ENCODE data around the gene CNDP2. TPM values are rescaled to one million over a fixed set of nuclear protein-coding genes. Genes with fewer than 3 reads are reported as not detected.
A peak's percentile ranks its signal among the peaks of the same experiment; 100 is the strongest.

Gene CNDP2
- 58.7 TPM for total RNA-seq (ENCODE audit: insufficient read depth, low replicate concordance)

DNA sequence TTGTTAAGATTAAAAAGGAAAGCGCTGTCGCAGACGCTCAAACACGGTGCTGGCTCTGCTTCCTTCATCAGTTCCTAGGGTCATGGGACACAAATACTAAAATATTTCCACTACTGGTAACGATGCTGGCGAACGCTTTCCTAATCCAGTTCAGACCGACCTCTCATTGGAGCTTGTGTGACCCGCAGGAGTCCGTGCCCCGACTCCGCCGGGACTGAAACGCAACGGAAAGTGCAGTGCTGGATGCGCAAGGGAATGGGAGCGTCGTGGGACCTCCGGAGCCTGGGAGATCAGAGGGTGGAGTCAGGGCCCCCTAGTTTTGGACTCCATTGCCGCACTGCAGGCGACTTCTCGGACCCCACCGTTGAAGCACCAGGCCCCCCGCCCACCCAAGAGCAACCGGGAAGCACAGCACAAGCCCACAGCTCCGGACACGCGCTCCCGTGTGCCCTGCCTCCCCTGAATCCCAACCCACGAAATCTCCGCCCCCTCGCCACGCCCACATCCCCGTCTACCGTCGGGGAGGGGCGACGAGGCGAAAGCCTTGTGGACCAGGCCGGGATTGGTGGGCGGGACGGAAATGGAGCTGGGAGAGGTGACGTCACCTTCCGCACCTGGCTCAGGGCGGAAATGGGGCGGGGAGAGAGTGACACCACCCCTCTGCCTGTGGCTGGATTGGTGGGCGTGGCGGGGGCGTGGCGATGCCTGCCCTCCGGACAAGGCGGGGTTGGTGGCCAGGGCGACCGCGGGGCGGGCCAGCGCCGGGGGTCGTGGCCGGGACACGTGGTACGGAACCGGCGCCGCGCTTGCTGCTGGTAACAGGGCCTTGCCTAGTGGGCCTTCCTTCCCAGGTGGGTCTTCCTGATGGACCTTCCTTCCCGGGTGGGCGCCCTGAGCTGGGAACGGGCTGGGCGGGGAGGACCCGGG is at the start of gene CNDP2:
Gene CNDP2 (plus strand): TSS at position 783 of the 927 bp plus-strand sequence. CDS start 3,611 bp downstream, outside the sequence.
- peak; percentile 100 for DNase-seq (ENCODE audit: low spot score)

DNA sequence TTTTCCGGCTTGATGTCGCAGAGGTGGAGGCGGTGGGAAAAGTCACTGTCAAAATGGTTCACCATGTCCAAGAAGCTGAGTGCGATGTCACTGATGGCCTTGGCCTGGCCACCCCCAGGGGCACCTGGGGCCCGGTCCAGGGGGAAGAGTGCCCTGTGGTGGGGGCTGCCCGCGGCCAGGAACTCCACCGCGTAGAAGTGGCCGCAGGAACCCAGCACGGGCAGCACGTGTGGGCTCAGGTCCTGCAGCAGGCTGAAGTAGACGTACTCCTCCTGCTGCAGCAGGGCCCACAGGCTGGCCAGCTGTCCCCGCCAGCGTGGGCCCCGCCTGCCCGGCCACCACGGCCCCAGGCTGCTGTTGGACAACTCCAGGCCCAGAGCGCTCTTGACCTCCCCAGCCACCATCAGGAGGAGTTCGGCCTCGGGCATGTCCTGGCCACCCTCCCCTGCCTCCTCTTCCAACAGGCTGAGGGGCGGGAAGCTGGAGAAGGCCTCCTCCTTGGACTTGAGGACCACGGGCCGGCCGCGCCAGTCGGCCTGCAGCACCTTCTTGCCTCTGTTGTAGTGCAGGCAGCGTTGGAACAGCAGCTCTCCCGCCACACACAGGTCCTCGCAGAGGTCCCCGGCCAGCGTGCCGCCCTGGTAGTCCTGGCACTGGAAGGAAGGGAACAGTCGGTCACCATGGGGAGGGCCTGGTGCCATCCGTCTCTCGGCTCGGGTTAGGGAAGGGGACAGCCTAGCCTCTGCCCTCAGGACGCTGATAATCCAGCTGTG is 49.3 kb upstream of the CNDP2 start:
- no peak for DNase-seq (ENCODE audit: low spot score)

DNA sequence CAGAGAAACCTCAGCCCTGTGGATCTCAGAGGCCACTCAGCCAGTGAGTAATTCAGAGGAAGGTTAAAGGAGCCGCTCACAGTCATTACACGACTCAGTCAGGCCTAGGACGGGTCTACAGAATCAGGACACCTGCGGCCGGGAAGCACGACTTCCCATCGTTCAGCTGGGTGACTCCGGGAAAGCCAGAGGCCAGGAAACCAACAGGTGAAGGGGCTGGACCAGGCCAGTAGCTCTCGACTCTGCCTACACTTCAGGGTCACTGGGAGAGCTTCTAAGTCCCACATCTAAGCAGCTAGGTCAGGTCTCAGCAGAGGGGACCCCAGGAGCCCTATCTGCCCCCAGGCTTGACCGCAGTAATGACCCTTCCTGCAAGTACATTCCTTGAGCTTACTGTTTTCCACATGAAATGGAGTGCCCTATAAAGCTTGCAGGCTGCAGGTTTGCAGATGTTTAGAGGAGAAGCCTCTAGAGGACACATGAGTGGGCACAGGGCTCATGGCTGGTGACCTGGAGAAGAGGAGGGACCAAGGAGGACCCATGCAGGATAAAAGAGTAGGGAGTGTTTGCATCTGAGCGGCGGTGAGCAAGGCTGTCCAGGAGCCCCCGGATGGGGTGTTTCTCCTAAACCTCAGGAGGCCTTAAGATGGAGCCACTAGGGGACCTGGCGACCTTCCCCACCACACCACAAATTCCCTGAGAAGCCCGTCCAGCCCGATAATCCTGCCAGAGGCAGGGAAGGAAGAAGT is 48.6 kb upstream of the CNDP2 start:
- no peak for DNase-seq (ENCODE audit: low spot score)

DNA sequence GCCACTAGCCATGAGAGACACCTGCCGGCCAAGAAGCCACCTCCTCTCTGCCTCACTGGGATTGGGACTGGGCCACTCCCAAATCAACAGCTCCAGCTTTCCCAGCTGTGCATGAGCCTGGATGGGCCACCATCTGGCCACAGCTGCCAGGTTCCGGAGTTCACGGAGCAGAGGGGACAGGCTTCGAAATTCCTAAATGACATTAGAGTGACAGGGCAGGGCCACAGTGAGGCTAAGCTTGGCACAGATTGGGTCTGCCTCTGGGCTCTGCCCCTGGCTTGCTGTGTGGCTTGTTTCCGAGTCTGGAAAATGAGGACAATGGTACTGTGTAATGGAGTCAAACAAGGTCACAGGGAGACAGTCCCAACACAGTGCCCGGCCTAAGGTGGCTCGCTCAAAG is 45.5 kb upstream of the CNDP2 start:
- DNase-seq (ENCODE audit: low spot score) = no peak

DNA sequence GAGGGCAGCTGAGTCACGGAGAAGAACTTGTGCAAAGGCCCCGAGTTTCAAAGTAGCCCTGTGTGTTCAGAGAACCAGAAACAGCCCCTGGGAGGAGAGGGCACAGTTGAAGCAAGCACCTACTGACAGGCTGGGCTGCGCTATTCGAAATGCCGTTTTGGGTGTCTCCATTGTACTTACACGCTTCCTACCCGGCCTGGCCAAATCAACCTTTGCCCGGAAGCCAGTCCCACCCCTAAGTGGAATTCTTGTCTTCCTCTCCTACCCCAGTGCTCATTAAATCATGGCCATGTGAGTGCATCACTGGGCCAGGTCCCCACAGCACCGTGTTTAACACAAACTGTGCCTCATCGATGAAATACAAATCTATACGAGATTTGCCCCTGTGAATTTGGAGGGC is 45.0 kb upstream of the CNDP2 start:
- DNase-seq (ENCODE audit: low spot score) = no peak

DNA sequence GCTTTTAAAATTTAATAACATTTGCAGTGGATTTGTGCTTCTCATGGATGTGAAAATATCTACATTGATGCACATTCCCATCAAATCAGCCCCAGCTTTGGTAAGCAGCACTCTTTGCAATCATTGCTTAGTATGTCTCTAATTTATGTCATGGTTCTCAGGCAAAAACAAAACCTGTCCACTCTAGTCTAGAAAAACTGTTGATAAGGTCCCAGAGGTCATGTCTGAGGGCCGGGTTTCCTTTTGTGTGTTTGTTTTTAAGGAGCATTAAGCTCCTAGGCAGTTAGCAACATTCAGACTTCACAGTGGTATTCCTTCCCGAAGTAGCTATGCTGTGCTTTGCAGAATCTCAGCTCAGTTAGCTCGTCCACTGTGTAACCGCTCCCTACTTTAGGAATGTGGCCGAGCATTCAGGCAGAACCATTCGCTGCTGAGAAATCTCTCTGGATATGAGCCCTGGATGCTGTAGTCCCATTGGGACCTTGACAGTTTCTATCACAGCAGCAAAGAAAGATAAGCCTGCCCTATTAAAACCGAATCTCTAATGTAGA is 43.1 kb upstream of the CNDP2 start:
- DNase-seq (ENCODE audit: low spot score) = peak; percentile 88

DNA sequence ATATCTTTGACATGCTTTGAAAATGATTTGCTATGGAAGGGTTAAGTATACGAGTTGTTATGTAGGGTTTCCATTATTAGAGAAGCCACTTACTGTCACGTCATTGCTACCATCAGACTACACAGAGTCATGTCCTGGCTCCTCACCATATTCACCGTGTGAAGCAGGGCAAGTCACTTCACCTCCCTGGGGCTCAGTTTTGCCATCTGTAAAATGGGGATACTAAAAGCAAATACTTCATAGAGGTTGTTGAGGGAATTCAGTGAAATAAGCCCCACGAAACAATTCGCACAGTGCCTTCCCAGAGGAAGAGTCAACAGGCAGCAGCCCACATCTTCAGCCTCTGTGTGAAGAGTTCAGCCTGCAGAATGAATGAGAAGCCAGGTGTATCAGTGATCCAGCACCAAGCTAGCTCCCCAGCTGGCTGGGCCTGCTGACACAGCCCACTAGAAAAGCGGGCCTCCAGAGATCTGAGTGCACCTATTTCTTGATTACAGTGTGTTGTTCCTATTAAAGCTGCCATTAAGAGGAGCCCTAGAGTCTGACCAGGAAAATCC is 42.4 kb upstream of the CNDP2 start:
- DNase-seq (ENCODE audit: low spot score) = no peak

DNA sequence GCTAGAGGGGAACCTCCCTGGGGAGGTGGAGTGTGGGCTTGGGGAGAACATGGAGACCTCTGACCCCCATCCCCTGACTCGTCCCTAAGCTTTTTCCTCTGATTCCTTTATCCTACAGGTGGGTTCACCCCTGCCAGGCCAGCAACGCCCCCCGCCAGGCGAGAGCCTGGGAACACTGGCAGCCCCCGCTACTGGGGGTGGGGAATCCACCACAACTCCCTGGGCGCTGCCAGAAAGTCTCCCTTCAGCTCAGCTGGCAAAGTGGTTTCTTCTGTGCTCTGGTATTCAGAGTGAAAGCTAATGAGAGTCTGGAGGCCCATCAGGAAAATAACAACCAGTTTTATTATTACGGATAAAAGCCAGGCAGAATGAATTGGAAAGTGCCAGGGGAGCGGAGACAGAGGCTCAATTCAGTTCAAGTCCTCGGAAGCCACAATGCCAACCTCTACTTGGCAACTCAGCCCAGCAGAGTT is 41.8 kb upstream of the CNDP2 start:
- no peak for DNase-seq (ENCODE audit: low spot score)

DNA sequence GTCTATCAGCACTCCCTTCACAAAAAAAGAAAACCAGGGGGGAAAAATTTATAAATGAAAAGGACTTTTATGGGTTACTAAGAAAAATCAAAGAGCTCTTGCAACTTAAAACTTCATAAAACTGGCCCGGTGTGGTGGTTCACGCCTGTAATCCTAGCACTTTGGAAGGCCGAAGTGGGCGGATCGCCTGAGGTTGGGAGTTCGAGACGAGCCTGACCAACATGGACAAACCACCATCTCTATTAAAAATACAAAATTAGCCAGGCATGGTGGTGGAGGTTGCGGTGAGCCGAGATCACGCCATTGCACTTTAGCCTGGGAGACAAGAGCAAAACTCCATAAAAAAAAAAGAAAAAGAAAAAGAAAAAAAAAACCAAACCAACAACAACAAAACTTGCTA is 40.8 kb upstream of the CNDP2 start:
- no peak for DNase-seq (ENCODE audit: low spot score)

DNA sequence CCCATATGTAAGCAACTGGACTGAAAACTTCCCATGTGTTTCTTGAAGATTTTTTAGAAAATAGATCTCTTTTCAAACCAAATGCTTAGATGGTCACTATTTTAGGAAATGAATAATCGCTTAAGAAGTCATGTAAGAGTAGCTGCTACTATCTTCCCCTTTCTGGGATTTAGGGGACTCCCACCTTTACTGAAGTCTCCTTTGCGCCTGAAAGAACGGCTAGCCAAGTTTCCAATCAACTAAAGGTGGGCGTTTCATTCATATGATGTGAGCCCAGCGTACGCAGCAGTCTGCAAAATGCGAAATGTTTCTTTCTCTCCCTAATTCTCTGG is 40.2 kb upstream of the CNDP2 start:
- DNase-seq (ENCODE audit: low spot score) = no peak

DNA sequence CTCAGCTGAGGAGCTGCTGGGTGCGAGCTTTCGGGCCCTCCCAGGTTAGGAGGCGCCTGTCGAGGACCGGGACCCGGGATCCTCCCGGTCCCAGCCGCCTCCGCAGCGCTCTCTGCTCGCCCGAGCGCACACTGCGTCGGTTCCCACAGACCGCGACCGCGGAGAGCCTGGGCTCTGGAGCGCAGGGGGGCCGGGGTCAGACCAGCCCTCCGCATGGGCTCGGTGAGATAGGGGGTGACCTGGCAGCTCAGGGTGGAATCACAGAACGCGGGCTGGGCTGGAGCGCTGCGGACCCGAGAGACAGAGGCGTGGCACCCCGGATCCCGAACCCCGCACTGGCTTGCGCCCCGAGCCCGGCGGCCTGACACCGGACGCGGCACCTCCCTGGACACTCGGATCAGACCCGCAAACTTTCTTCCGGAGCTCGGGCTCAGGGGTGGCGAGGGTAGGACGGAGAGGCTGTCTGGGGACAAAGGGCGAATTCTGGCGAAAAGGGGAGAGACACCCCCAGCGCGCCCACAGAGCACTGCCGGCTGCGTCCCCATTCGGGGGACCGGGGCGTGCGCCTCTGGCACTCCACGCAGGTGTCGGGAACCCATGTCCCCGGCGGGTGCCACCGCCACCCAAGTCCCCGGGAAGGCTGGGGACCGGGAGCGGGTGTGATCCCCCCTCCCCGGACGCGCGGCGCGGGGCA is 39.7 kb upstream of the CNDP2 start:
- no peak for DNase-seq (ENCODE audit: low spot score)

DNA sequence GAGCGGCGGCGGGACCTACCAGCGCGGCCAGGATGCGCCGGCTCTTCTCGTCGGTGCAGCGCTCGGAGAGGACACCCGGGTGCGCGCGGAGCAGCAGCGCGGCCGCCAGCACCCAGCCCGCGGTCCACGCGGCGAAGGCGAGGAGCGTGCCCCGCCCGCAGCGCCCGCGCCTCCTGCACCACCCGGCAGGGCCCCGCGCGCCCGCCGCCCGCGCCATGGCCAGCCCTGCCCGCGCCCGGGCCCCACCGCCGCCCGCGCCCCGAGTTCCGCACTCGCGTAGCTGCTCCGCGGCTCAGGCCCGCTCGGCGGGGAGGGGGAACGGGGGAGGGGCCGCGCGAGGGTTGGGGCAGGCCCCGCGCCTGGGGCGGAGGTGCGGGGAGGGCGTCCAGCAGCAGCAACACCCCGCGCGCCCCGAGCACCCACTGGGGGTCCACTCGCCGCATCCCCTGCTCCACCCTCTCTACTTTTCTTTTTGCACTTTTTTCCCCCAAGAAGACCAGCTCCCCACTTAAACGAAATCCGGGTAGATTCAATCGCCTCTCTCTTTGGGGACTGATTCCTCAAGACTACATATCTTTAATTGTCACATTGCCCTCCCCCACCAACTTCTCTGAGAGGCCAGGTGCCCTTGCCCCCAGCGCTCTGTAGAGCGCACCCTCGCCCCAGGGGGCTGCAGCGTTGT is 39.0 kb upstream of the CNDP2 start, which contains the start of gene DIPK1C:
Gene DIPK1C (minus strand): TSS at position 266 of the 682 bp plus-strand sequence. CDS start 49 bp downstream, at position 217.
- no peak for DNase-seq (ENCODE audit: low spot score)

DNA sequence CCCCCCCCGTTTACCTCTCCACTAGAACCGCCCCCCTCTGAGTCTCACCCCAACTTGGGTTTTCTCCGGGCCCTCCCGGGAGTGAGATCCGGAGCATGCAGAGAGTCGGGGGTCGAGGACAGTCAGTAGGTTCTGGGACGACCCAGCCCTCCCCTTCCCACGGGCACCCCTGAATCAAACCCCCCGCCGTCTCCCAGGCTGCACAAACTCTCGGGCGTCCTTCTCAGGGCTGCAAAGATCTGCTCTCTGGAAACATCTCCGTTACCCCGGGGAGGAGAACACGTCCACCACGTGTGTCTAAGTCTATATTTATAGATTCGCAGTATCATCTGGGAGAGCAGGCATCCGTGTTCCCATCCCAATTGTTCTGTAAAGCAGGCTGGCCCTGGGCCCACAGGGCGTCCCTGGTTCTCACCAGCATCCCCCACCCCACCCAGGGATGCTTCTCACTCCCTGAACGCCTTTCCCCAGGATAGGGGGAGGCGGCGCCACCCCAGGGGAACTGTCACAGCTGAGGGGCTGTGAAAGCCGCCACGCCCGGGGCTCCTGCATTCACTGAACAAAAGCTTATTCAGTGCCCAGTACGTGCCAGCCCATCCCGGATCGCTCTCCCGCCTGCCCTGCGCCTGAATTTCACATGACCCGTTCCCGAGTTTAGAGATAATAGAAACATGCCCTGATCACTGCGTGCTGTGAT is 38.3 kb upstream of the CNDP2 start:
- no peak for DNase-seq (ENCODE audit: low spot score)

DNA sequence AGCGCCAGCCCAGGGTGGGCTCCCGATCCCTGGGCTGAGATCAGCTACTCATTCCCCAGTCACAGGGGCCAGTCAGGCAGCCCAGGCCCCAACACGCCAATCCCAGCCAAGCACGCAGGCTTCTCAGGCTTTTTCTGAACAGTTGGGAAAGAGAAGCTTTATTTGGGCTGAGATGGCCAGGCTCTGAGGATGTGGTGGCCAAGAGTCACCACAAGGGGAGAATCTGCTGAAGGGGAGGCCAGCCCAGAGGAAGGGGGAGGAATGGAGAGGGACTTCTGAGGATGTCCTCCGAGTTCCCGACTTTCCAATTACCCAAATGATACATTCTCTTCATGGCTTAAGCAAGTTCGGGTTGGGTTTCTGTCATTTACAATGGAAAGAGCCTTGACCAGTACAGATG is 36.3 kb upstream of the CNDP2 start:
- no peak for DNase-seq (ENCODE audit: low spot score)

DNA sequence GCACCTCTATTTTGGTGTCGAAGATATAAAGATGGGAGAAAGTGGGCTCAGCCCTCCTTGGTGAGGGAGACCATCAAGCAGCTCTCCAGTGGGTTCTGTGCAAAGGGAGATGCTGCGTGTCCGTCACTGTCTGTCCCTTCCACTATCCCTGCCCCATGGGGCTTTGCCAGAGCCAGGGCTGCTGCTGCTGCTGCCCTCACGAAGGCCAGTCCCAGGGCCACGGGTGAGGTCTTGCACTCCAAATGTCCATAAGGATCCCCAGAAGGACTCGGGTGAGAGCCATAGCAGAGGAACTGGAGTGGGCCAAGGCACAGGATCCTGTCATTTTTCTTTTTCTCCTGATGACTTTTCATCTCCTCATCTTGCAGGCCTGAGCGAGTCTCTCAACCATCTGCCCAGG is 35.3 kb upstream of the CNDP2 start:
- no peak for DNase-seq (ENCODE audit: low spot score)

DNA sequence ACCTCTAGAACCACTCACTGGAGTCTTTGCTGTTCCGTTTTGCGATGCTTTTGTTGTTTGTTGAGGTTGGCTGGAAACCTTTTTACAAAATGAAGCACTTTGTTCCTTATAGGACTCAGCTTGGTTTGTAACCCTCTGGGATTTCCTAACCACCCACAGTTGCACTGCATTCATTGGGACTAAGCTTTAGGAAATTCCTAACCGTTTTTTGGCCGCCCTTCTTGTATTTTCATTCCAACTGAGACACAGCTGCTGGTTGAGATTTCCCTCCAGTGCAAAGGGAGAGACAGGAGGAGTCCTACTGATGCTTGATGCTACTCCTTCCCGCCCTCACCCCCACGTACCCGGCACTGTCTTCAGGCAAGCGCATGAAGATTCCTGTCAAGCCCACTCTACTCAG is 32.9 kb upstream of the CNDP2 start:
- no peak for DNase-seq (ENCODE audit: low spot score)

DNA sequence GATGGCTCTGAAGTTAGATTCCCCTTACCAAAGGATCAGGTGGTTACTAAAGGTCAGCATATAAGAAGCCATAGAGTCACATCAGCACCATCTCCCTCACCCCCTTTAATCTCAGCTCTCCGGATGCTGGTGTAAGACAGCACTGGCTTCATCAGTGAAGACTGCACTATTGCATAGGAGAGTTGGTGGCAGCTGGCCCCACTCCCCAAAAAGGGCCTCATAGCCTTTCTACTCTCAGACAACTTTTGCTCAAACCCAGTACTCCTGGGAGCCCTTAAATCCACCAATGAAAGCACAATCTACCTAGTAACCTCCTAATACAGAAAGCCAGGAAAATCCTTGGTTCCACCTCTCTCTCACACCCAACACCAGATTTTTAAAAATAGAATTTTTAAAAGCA is 32.2 kb upstream of the CNDP2 start:
- DNase-seq (ENCODE audit: low spot score) = no peak

DNA sequence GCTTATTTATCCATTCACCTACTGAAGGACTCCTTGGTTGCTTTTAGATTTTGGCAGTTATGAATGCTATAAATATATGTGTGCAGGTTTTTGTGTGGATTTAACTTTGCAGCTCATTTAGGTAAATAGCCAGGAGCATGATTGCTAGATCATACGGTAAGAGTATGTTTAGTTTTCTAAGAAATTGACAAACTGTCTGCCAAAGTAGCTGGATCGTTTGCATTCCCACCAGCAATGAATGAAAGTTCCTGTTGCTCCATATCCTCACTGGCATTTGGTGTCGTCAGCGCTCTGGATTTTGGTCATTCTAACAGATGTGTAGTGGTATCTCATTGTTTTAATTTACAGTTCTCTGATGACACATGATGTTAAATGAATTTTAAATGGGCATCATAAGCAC is 30.4 kb upstream of the CNDP2 start:
- no peak for DNase-seq (ENCODE audit: low spot score)

DNA sequence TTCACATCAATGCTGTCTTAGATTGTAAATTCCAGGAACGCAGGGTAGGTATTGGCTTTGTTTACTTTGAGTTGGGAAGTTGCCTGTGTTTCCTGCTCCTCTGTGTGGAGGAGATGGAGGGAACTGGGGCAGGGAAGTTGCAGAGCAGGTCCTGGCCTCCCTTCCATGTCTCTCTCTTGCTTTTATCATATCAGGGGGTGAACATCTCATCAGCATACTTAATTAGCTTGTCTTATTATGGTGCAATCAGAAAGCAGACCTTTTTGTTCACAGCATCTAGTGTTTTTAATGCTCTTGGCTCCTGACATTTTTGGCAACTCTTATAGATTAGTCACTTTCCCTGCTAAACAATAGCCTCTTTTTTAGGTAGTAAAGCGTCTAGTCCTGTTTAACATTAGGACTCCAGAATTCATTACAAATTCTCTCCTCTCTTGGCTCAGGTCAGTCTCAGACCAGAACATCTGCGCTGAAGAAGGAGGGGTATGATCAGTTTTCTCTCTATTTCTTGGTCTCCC is 27.6 kb upstream of the CNDP2 start:
- no peak for DNase-seq (ENCODE audit: low spot score)

Measured in umbilical cord (tissue), 2 donors.